ENCODE data around the gene SLC39A11.

Gene SLC39A11

GRCh38 chr17:72732893-72733618, 359.4 kb downstream of the SLC39A11 start:
- intact Hi-C loops (cut with DNase I), result loop anchor here (10.0 kb wide), 1 partner anchor 242 kb away; no protein-coding TSS in a partner anchor
- DNase-seq, result no peak

GRCh38 chr17:72730077-72730476, 362.4 kb downstream of the SLC39A11 start:
- DNase-seq, result no peak
- intact Hi-C loops (cut with DNase I), result loop anchor here (10.0 kb wide), 1 partner anchor 245 kb away; no protein-coding TSS in a partner anchor

- intact Hi-C loops (cut with DNase I), result loop anchor here (5.0 to 10.0 kb wide), 4 partner anchors 165 to 648 kb away; partner anchors contain the start of gene COG1
- DNase-seq, result no peak
Measured at GRCh38 chr17:72726936-72727335, 365.6 kb downstream of the SLC39A11 start.

- peak; percentile 58 to 88 (median 77) for DNase-seq
- intact Hi-C loops (cut with DNase I), result loop anchor here (5.0 to 10.0 kb wide), 4 partner anchors 163 to 649 kb away; partner anchors contain the start of gene COG1
Measured at GRCh38 chr17:72725433-72726068, 366.9 kb downstream of the SLC39A11 start.

GRCh38 chr17:72724267-72724666, 368.2 kb downstream of the SLC39A11 start:
- intact Hi-C loops (cut with DNase I), result loop anchor here (10.0 kb wide), 3 partner anchors 431 to 651 kb away; partner anchors contain the start of gene COG1
- DNase-seq, result no peak

GRCh38 chr17:72723711-72724110, 368.8 kb downstream of the SLC39A11 start:
- DNase-seq, result no peak
- intact Hi-C loops (cut with DNase I), result loop anchor here (10.0 kb wide), 3 partner anchors 431 to 651 kb away; partner anchors contain the start of gene COG1

GRCh38 chr17:72720494-72720825, 372.0 kb downstream of the SLC39A11 start:
- intact Hi-C loops (cut with DNase I), result loop anchor here (10.0 kb wide), 3 partner anchors 434 to 654 kb away; partner anchors contain the start of gene COG1
- no peak for DNase-seq

- DNase-seq, result peak in 18 of 42 donors; percentile 9 to 59 (median 24)
- intact Hi-C loops (cut with DNase I), result loop anchor here (10.0 kb wide), 3 partner anchors 435 to 655 kb away; partner anchors contain the start of gene COG1
Measured at GRCh38 chr17:72719578-72720493, 372.7 kb downstream of the SLC39A11 start.

GRCh38 chr17:72719206-72719577, 373.3 kb downstream of the SLC39A11 start:
- intact Hi-C loops (cut with DNase I), result no loop called here
- no peak for DNase-seq

- no peak for DNase-seq
- intact Hi-C loops (cut with DNase I), result no loop called here
Measured at GRCh38 chr17:72717676-72718075, 374.8 kb downstream of the SLC39A11 start.

- intact Hi-C loops (cut with DNase I), result no loop called here
- no peak for DNase-seq
Measured at GRCh38 chr17:72717276-72717675, 375.2 kb downstream of the SLC39A11 start.

- DNase-seq, result peak in 20 of 42 donors; percentile 10 to 74 (median 30)
Measured at GRCh38 chr17:72715906-72716572, 376.4 kb downstream of the SLC39A11 start.

GRCh38 chr17:72714357-72714966, 378.0 kb downstream of the SLC39A11 start:
- DNase-seq, result no peak
- intact Hi-C loops (cut with DNase I), result no loop called here

More at GRCh38 chr17:72715906-72716572, 376.4 kb downstream of the SLC39A11 start:
- intact Hi-C loops (cut with DNase I), result no loop called here

- intact Hi-C loops (cut with DNase I), result no loop called here
- DNase-seq, result no peak
Measured at GRCh38 chr17:72713701-72714100, 378.8 kb downstream of the SLC39A11 start.

- DNase-seq, result no peak
- intact Hi-C loops (cut with DNase I), result no loop called here
Measured at GRCh38 chr17:72711521-72712310, 380.8 kb downstream of the SLC39A11 start.

GRCh38 chr17:72710834-72711233, 381.7 kb downstream of the SLC39A11 start:
- no peak for DNase-seq
- intact Hi-C loops (cut with DNase I), result no loop called here

- intact Hi-C loops (cut with DNase I), result no loop called here
Measured at GRCh38 chr17:72710202-72710601, 382.3 kb downstream of the SLC39A11 start.

More at GRCh38 chr17:72710202-72710601, 382.3 kb downstream of the SLC39A11 start:
- DNase-seq, result no peak

Data from head of caudate nucleus (tissue), 42 donors.